ENCODE results near the gene GPR160. TPM values are rescaled to one million over a fixed set of nuclear protein-coding genes. Genes with fewer than 3 reads are reported as not detected.

Gene GPR160
- total and polyA plus RNA-seq, 2 experiments from 2014 or later, result 39.4 to 55.7 TPM

DNA sequence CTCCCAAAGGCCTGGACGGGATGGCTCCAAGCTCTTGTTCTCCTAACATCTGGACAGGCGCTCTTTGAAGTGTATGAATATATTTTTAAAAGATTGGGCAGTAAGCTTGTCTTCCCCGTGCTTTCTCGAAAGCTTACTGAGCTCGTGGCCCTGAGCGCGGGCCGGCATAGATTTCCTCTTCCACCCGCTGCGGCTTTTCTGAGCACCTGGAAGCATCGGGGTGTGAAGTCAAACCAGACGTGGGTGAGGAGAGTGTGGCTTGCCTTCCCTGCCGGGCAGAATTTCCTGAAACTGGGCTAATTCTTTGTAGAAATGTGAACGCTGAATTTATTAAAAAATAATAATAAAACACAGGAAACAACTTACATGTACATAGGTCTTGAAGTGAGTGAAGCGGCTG lies 25.9 kb downstream of the GPR160 start:
- H3K4me3 Mint-ChIP-seq, result no peak overlapping the region
- H3K27ac Mint-ChIP-seq, result no peak overlapping the region
- TF ChIP-seq POLR2AphosphoS5 (IDR thresholded peaks at IDR 0.05; ENCODE audit: low read depth) (no peak), JUNB (IDR thresholded peaks at IDR 0.05; ENCODE audit: unreplicated experiment) (no peak), ZNF114 (CRISPR knock-in tag; IDR thresholded peaks at IDR 0.05) (no peak), EZH2phosphoT487 (IDR thresholded peaks at IDR 0.05; ENCODE audit: unreplicated experiment) (no peak)
- TF ChIP-seq, protein P1, sequence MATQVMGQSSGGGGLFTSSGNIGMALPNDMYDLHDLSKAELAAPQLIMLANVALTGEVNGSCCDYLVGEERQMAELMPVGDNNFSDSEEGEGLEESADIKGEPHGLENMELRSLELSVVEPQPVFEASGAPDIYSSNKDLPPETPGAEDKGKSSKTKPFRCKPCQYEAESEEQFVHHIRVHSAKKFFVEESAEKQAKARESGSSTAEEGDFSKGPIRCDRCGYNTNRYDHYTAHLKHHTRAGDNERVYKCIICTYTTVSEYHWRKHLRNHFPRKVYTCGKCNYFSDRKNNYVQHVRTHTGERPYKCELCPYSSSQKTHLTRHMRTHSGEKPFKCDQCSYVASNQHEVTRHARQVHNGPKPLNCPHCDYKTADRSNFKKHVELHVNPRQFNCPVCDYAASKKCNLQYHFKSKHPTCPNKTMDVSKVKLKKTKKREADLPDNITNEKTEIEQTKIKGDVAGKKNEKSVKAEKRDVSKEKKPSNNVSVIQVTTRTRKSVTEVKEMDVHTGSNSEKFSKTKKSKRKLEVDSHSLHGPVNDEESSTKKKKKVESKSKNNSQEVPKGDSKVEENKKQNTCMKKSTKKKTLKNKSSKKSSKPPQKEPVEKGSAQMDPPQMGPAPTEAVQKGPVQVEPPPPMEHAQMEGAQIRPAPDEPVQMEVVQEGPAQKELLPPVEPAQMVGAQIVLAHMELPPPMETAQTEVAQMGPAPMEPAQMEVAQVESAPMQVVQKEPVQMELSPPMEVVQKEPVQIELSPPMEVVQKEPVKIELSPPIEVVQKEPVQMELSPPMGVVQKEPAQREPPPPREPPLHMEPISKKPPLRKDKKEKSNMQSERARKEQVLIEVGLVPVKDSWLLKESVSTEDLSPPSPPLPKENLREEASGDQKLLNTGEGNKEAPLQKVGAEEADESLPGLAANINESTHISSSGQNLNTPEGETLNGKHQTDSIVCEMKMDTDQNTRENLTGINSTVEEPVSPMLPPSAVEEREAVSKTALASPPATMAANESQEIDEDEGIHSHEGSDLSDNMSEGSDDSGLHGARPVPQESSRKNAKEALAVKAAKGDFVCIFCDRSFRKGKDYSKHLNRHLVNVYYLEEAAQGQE (IDR thresholded peaks at IDR 0.05; ENCODE audit: unreplicated experiment), result no peak
- peaks cover 19% of the 10 kb centered on the region for H3K4me1 ChIP-seq (ENCODE audit: insufficient read depth)
- H3K27me3 Mint-ChIP-seq (ENCODE audit: insufficient read depth, low read depth, poor library complexity), result peaks cover 3% of the 10 kb centered on the region
- H3K36me3 ChIP-seq (ENCODE audit: insufficient read depth), result no peaks in the 10 kb centered on the region
- H3K79me2 ChIP-seq (replicated peaks; ENCODE audit: insufficient read depth), result no peaks in the 10 kb centered on the region
- no peaks in the 10 kb centered on the region for H4K20me1 ChIP-seq (replicated peaks; ENCODE audit: insufficient read depth)
- peaks cover 25% of the 10 kb centered on the region for H3K36me3 Mint-ChIP-seq (ENCODE audit: low read depth)
- H3K9me2 ChIP-seq (ENCODE audit: insufficient read depth), result no peaks in the 10 kb centered on the region
- no peak overlapping the region for H3K4me2 ChIP-seq
- H3K4me1 Mint-ChIP-seq, result peaks cover 30% of the 10 kb centered on the region
- no peak overlapping the region for H3K27ac ChIP-seq (ENCODE audit: low read depth)
- H3K9me3 Mint-ChIP-seq, result no peaks in the 10 kb centered on the region
- no peak overlapping the region for H2AFZ ChIP-seq
- no peaks in the 10 kb centered on the region for H3K27me3 ChIP-seq (ENCODE audit: insufficient read depth)
- no peak overlapping the region for H3K4me3 ChIP-seq
- ATAC-seq, result no peak
- H3F3A ChIP-seq (replicated peaks; ENCODE audit: low read depth), result peaks cover 5% of the 10 kb centered on the region; the same call in 1 of the 2 replicates
- no peak for DNase-seq (ENCODE audit: low spot score)

GRCh38 chr3:170064108-170064507 lies 26.3 kb downstream of the GPR160 start:
- Mint-ChIP-seq H3K36me3 (ENCODE audit: low read depth) (peaks cover 25% of the 10 kb centered on the region), H3K9me3 (no peaks in the 10 kb centered on the region), H3K4me3 (no peak overlapping the region), H3K4me1 (peaks cover 26% of the 10 kb centered on the region), H3K27me3 (ENCODE audit: insufficient read depth, low read depth, poor library complexity) (peaks cover 3% of the 10 kb centered on the region), H3K27ac (no peak overlapping the region; the same call in 1 of the 2 replicates)
- Histone ChIP-seq H3K4me2 (no peak overlapping the region), H3K4me1 (ENCODE audit: insufficient read depth) (peaks cover 15% of the 10 kb centered on the region), H3K27me3 (ENCODE audit: insufficient read depth) (no peaks in the 10 kb centered on the region), H3K79me2 (replicated peaks; ENCODE audit: insufficient read depth) (no peaks in the 10 kb centered on the region), H3K9me2 (ENCODE audit: insufficient read depth) (no peaks in the 10 kb centered on the region), H3K27ac (ENCODE audit: low read depth) (no peak overlapping the region), H3K4me3 (no peak overlapping the region), H2AFZ (no peak overlapping the region), H3F3A (replicated peaks; ENCODE audit: low read depth) (peaks cover 5% of the 10 kb centered on the region; the same call in 1 of the 2 replicates), H3K36me3 (ENCODE audit: insufficient read depth) (no peaks in the 10 kb centered on the region), H4K20me1 (replicated peaks; ENCODE audit: insufficient read depth) (no peaks in the 10 kb centered on the region)
- DNase-seq (ENCODE audit: low spot score), result no peak
- ATAC-seq, result no peak
- TF ChIP-seq JUNB (IDR thresholded peaks at IDR 0.05; ENCODE audit: unreplicated experiment) (no peak), EZH2phosphoT487 (IDR thresholded peaks at IDR 0.05; ENCODE audit: unreplicated experiment) (no peak)
- TF ChIP-seq, protein P2, sequence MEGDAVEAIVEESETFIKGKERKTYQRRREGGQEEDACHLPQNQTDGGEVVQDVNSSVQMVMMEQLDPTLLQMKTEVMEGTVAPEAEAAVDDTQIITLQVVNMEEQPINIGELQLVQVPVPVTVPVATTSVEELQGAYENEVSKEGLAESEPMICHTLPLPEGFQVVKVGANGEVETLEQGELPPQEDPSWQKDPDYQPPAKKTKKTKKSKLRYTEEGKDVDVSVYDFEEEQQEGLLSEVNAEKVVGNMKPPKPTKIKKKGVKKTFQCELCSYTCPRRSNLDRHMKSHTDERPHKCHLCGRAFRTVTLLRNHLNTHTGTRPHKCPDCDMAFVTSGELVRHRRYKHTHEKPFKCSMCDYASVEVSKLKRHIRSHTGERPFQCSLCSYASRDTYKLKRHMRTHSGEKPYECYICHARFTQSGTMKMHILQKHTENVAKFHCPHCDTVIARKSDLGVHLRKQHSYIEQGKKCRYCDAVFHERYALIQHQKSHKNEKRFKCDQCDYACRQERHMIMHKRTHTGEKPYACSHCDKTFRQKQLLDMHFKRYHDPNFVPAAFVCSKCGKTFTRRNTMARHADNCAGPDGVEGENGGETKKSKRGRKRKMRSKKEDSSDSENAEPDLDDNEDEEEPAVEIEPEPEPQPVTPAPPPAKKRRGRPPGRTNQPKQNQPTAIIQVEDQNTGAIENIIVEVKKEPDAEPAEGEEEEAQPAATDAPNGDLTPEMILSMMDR (conservative IDR thresholded peaks at IDR 0.05; ENCODE audit: low read depth in 2 of 2), result no peak
- TF ChIP-seq, protein P1 (IDR thresholded peaks at IDR 0.05; ENCODE audit: unreplicated experiment), result no peak

Data from GM23338 (cell line).